HCT116 (cell line): ENCODE results near the gene PROX2. TPM values are rescaled to one million over a fixed set of nuclear protein-coding genes. Genes with fewer than 3 reads are reported as not detected.

ENCODE experiments used
- ATAC-seq: fragments of 200-7000 bp; cut with Tn5 transposase; 2 replicates; pipeline ENCODE4 v1.9.1; 2020; ENCODE audit warnings: mild to moderate bottlenecking, moderate library complexity
- BruUV-seq: library from RNA; stranded (reverse); fragments of 400-500 nt; replicated peaks from 2 replicates; lab custom pipeline; 2021; lab: Mats Ljungman, UMichigan
- CTCF ChIA-PET: fragments of 300-600 bp; sonication (Branson Sonifier 250); formaldehyde crosslinking; loops from one replicate; lab custom pipeline; 2021; ENCODE audit warnings: antibody characterized with exemption; lab: Charles Lee
- POLR2A ChIA-PET: fragments of 300-600, 350-600 bp; sonication (Branson Sonifier 250); formaldehyde crosslinking; loops from one replicate; lab custom pipeline; 2021; ENCODE audit warnings: antibody characterized with exemption; lab: Charles Lee
- RAD21 ChIA-PET, 2 experiments: fragments of 300-600 bp; sonication (Branson Sonifier 250); formaldehyde crosslinking; loops; one replicate each; lab custom pipeline; 2023; ENCODE audit warnings: low total read pairs in 2 of 2; ENCODE audit not compliant: uncharacterized antibody in 2 of 2, unreplicated experiment in 2 of 2, low non-redundant PET in 1 of 2; lab: Charles Lee
- DNase-seq: peaks from one replicate; pipeline ENCODE4 v3.0.0-alpha.2; 2010; ENCODE audit warnings: low read depth, low spot score
- H2AFZ ChIP-seq: fragments of 200-600 bp; shearing (Covaris generic), sonication (generic); 2 replicates; pipeline ENCODE4 v1.6.1; 2017; ENCODE audit warnings: low read depth, mixed run types, mixed read lengths, antibody characterized with exemption, low read length; ENCODE audit not compliant: poor library complexity, severe bottlenecking
- H3K27ac ChIP-seq: 2 replicates; pipeline ENCODE4 v1.5.1; 2012; ENCODE audit warnings: low read depth, low read length
- H3K27me3 ChIP-seq: fragments of 200-600 bp; sonication (generic); 2 replicates; pipeline ENCODE4 v1.6.1; 2016; ENCODE audit warnings: mixed run types, low read length, mixed read lengths; ENCODE audit not compliant: insufficient read depth
- H3K36me3 ChIP-seq, 2 experiments: fragments of 200-500 bp in 1 of 2; fragments of 200-600 bp in 1 of 2; sonication (Bioruptor generic) in 1 of 2; sonication (generic) in 1 of 2; 2 replicates each; pipeline versions ENCODE4 v1.5.1 to v1.6.1; 2014 to 2016; ENCODE audit warnings: low read length in 2 of 2, inconsistent platforms in 1 of 2, mixed read lengths in 1 of 2, mixed run types in 1 of 2; ENCODE audit not compliant: insufficient read depth in 2 of 2, control insufficient read depth in 1 of 2
- H3K4me1 ChIP-seq, 2 experiments: fragments of 200-600 bp in 1 of 2; sonication (generic) in 1 of 2; 2 replicates each; pipeline versions ENCODE4 v1.5.1 to v1.6.1; 2012 to 2017; ENCODE audit warnings: low read length in 2 of 2, inconsistent platforms in 1 of 2, mild to moderate bottlenecking in 1 of 2, mixed read lengths in 1 of 2, mixed run types in 1 of 2, moderate library complexity in 1 of 2; ENCODE audit not compliant: insufficient read depth in 2 of 2, control insufficient read depth in 1 of 2
- H3K4me2 ChIP-seq: fragments of 200-600 bp; sonication (generic); 2 replicates; pipeline ENCODE4 v1.6.1; 2017; ENCODE audit warnings: mixed run types, low read length, mixed read lengths
- H3K4me3 ChIP-seq, 2 experiments: fragments of 200-600 bp in 1 of 2; sonication (generic) in 1 of 2; replicated peaks in 1 of 2; 2 replicates each; pipeline ENCODE4 v1.5.1; 2011 to 2016; ENCODE audit warnings: low read length in 2 of 2, control low read depth in 1 of 2, low read depth in 1 of 2, mild to moderate bottlenecking in 1 of 2, mixed read lengths in 1 of 2, mixed run types in 1 of 2
- H3K79me2 ChIP-seq: fragments of 200-600 bp; sonication (generic); 2 replicates; pipeline ENCODE4 v1.6.1; 2017; ENCODE audit warnings: mild to moderate bottlenecking, mixed run types, low read length, moderate library complexity, mixed read lengths; ENCODE audit not compliant: insufficient read depth
- H3K9ac ChIP-seq: fragments of 200-600 bp; sonication (generic); 2 replicates; pipeline ENCODE4 v1.6.1; 2016; ENCODE audit warnings: low read length, mixed read lengths
- H3K9me2 ChIP-seq: fragments of 200-600 bp; sonication (generic), shearing (Covaris generic); 2 replicates; pipeline ENCODE4 v1.6.1; 2017; ENCODE audit warnings: mixed run types, mild to moderate bottlenecking, moderate library complexity; ENCODE audit not compliant: insufficient read depth
- H3K9me3 ChIP-seq, 2 experiments: fragments of 200-500 bp in 1 of 2; fragments of 200-600 bp in 1 of 2; sonication (Bioruptor generic) in 1 of 2; sonication (generic) in 1 of 2; 2 replicates each; pipeline ENCODE4 v1.6.1; 2014 to 2017; ENCODE audit warnings: low read length in 2 of 2, mixed read lengths in 2 of 2, inconsistent platforms in 1 of 2, low read depth in 1 of 2, mild to moderate bottlenecking in 1 of 2, mixed run types in 1 of 2, moderate library complexity in 1 of 2; ENCODE audit not compliant: control insufficient read depth in 1 of 2, insufficient read depth in 1 of 2
- H4K20me1 ChIP-seq: fragments of 200-600 bp; sonication (generic), shearing (Covaris generic); 2 replicates; pipeline ENCODE4 v1.6.1; 2017; ENCODE audit warnings: mixed run types, mild to moderate bottlenecking, moderate library complexity; ENCODE audit not compliant: insufficient read depth
- CBX3 ChIP-seq: IDR thresholded peaks from 2 replicates; pipeline ENCODE4 v1.6.1; 2012; ENCODE audit warnings: low read depth
- CEBPB ChIP-seq: IDR thresholded peaks from 2 replicates; pipeline ENCODE4 v1.6.1; 2012; ENCODE audit warnings: low read depth
- EGR1 ChIP-seq: IDR thresholded peaks from 2 replicates; pipeline ENCODE4 v1.6.1; 2012; ENCODE audit warnings: low read depth
- EZH2 ChIP-seq: fragments of 200-600 bp; sonication (generic); IDR thresholded peaks from 2 replicates; pipeline ENCODE4 v1.6.1; 2017; ENCODE audit warnings: antibody characterized with exemption, mixed run types
- FOSL1 ChIP-seq: IDR thresholded peaks from 2 replicates; pipeline ENCODE4 v1.6.1; 2012; ENCODE audit warnings: low read depth
- JUND ChIP-seq: IDR thresholded peaks from 2 replicates; pipeline ENCODE4 v1.6.1; 2012
- POLR2AphosphoS5 ChIP-seq: IDR thresholded peaks from 2 replicates; pipeline ENCODE4 v1.6.1; 2011; ENCODE audit warnings: mild to moderate bottlenecking, low read depth, low read length, moderate library complexity
- RAD21 ChIP-seq: IDR thresholded peaks from 2 replicates; pipeline ENCODE4 v1.6.1; 2012; ENCODE audit warnings: low read depth, mild to moderate bottlenecking
- REST ChIP-seq: IDR thresholded peaks from 2 replicates; pipeline ENCODE4 v1.6.1; 2012; ENCODE audit warnings: low read depth
- SIN3A ChIP-seq: IDR thresholded peaks from 2 replicates; pipeline ENCODE4 v1.6.1; 2012; ENCODE audit warnings: low read depth
- SP1 ChIP-seq: IDR thresholded peaks from 2 replicates; pipeline ENCODE4 v1.6.1; 2012; ENCODE audit warnings: low read depth
- ZBTB33 ChIP-seq: IDR thresholded peaks from 2 replicates; pipeline ENCODE4 v1.6.1; 2011; ENCODE audit warnings: mild to moderate bottlenecking, low read length, moderate library complexity; ENCODE audit not compliant: insufficient replicate concordance; ENCODE audit errors: extremely low read depth
- ZFX ChIP-seq: fragments of 450-650 bp; IDR thresholded peaks from 2 replicates; pipeline ENCODE4 v1.6.1; 2017
- intact Hi-C: fragments of 100-400 bp; cut with micrococcal nuclease; formaldehyde crosslinking; loops from 2 replicates; pipeline ENCODE4 v1.10.0; 2022
- total RNA-seq: library from RNA; stranded (reverse); gene quantifications from one replicate; pipeline ENCODE4 v1.2.1, GENCODE V29; 2021; ENCODE audit not compliant: unreplicated experiment

PROX2 gene
- total RNA-seq, 1 experiment from 2014 or later, result not detected

GRCh38 chr14:74846968-74847665, 28.8 kb downstream of the PROX2 start (continued):
- no peak for TF ChIP-seq REST

GRCh38 chr14:74846168-74846567, 29.8 kb downstream of the PROX2 start:
- BruUV-seq, result no TSS peak
- RAD21 ChIA-PET, result no interaction called here
- no peak for ATAC-seq

More at GRCh38 chr14:74846168-74846567, 29.8 kb downstream of the PROX2 start:
- Histone ChIP-seq H4K20me1 (no peaks in the 10 kb centered on the region), H3K4me1 (no peaks in the 10 kb centered on the region), H3K36me3 (peaks cover under 1 to 4% of the 10 kb centered on the region in 2 experiments; a peak in 1 of 4 replicates), H3K27me3 (no peaks in the 10 kb centered on the region), H3K4me2 (no peak overlapping the region), H3K79me2 (no peaks in the 10 kb centered on the region), H3K9me2 (no peaks in the 10 kb centered on the region), H3K27ac (no peak overlapping the region), H3K9ac (no peak overlapping the region), H3K4me3 (no peak overlapping the region), H2AFZ (no peak overlapping the region), H3K9me3 (no peaks in the 10 kb centered on the region)
- intact Hi-C loops, result no loop called here
- CTCF ChIA-PET, result interaction anchor here (2.4 kb wide), 1 partner anchor 15 kb away, joined by 9 read pairs; no protein-coding TSS in a partner anchor
- POLR2A ChIA-PET, result no interaction called here
- no peak for TF ChIP-seq ZBTB33
- TF ChIP-seq CBX3, result no peak
- TF ChIP-seq POLR2AphosphoS5, result no peak
- TF ChIP-seq FOSL1, result no peak
- TF ChIP-seq EGR1, result no peak
- no peak for TF ChIP-seq JUND
- no peak for TF ChIP-seq SP1
- TF ChIP-seq EZH2, result no peak
- TF ChIP-seq ZFX, result no peak
- TF ChIP-seq CEBPB, result no peak
- no peak for TF ChIP-seq SIN3A
- no peak for TF ChIP-seq RAD21
- no peak for DNase-seq
